H1 (cell line): ENCODE results near the gene GALNT15. TPM values are rescaled to one million over a fixed set of nuclear protein-coding genes. Genes with fewer than 3 reads are reported as not detected.

Experiments
- CTCF ChIA-PET: fragments of 300-600 bp; sonication (Branson Sonifier 250); formaldehyde crosslinking; loops from one replicate; lab custom pipeline; 2021; ENCODE audit not compliant: partially characterized antibody; lab: Charles Lee
- POLR2A ChIA-PET: fragments of 300-600 bp; sonication (Branson Sonifier 250); formaldehyde crosslinking; loops from one replicate; lab custom pipeline; 2021; ENCODE audit warnings: inconsistent platforms; ENCODE audit not compliant: partially characterized antibody; lab: Charles Lee
- DNase-seq, 2 experiments: peaks; one replicate each; pipeline versions ENCODE4 v3.0.0 to v3.0.0-alpha.2; 2010 to 2022; ENCODE audit warnings: low spot score in 2 of 2, low read depth in 1 of 2, mixed read lengths in 1 of 2
- FAIRE-seq: peaks from 2 replicates; lab custom pipeline; 2011; peaks lifted over from hg19 to GRCh38; lab: Jason Lieb, UNC
- H2AFZ ChIP-seq: 2 replicates; pipeline ENCODE4 v1.8.1; 2012; ENCODE audit warnings: low read length, inconsistent platforms
- H2AK5ac ChIP-seq: 2 replicates; pipeline ENCODE4 v1.6.1; 2013; ENCODE audit warnings: low read depth, low read length
- H2BK120ac ChIP-seq: replicated peaks from 2 replicates; pipeline ENCODE3; 2013; ENCODE audit warnings: low read depth, low read length, inconsistent platforms
- H2BK12ac ChIP-seq: 2 replicates; pipeline ENCODE4 v1.6.1; 2013; ENCODE audit warnings: low read depth, low read length
- H2BK15ac ChIP-seq: 2 replicates; pipeline ENCODE4 v1.6.1; 2013; ENCODE audit warnings: low read length
- H2BK20ac ChIP-seq: 2 replicates; pipeline ENCODE4 v1.6.1; 2013; ENCODE audit warnings: low read length
- H2BK5ac ChIP-seq: 2 replicates; pipeline ENCODE4 v1.6.1; 2013; ENCODE audit warnings: low read depth, low read length
- H3K14ac ChIP-seq: 2 replicates; pipeline ENCODE4 v1.6.1; 2013; ENCODE audit warnings: inconsistent platforms; ENCODE audit not compliant: insufficient read length
- H3K18ac ChIP-seq: 2 replicates; pipeline ENCODE4 v1.6.1; 2013; ENCODE audit warnings: low read length; ENCODE audit errors: extremely low read depth
- H3K23ac ChIP-seq: 2 replicates; pipeline ENCODE4 v1.6.1; 2013; ENCODE audit warnings: inconsistent platforms; ENCODE audit not compliant: insufficient read length
- H3K23me2 ChIP-seq: 2 replicates; pipeline ENCODE4 v1.6.1; 2013; ENCODE audit warnings: low read depth, low read length
- H3K27ac ChIP-seq: 2 replicates; pipeline ENCODE4 v1.6.1; 2011; ENCODE audit warnings: low read depth, low read length, inconsistent platforms
- H3K27me3 ChIP-seq, 4 experiments: replicated peaks in 1 of 4; 1 replicate in 1 of 4; 2 replicates in 3 of 4; pipeline versions ENCODE4 v1.6.1 to v1.8.1; 2011 to 2013; ENCODE audit warnings: low read length in 3 of 4, mild to moderate bottlenecking in 3 of 4, inconsistent platforms in 2 of 4, mixed read lengths in 2 of 4, moderate library complexity in 1 of 4; ENCODE audit not compliant: control insufficient read depth in 3 of 4, insufficient read depth in 3 of 4; ENCODE audit errors: extremely low read depth in 1 of 4
- H3K36me3 ChIP-seq, 4 experiments: 2 replicates each; pipeline versions ENCODE4 v1.6.1 to v1.8.1; 2011 to 2013; ENCODE audit warnings: mild to moderate bottlenecking in 4 of 4, low read length in 3 of 4, moderate library complexity in 2 of 4, control low read depth in 1 of 4, inconsistent platforms in 1 of 4; ENCODE audit not compliant: insufficient read depth in 4 of 4, control insufficient read depth in 2 of 4
- H3K4ac ChIP-seq: replicated peaks from 2 replicates; pipeline ENCODE3; 2013; ENCODE audit warnings: low read length, low read depth, mixed read lengths, inconsistent platforms; ENCODE audit not compliant: insufficient read length
- H3K4me1 ChIP-seq, 4 experiments: replicated peaks in 1 of 4; 1 replicate in 1 of 4; 2 replicates in 3 of 4; pipeline versions ENCODE4 v1.6.1 to v1.8.1; 2011 to 2013; ENCODE audit warnings: low read length in 3 of 4, inconsistent platforms in 2 of 4, mixed read lengths in 1 of 4; ENCODE audit not compliant: insufficient read depth in 4 of 4, control insufficient read depth in 3 of 4
- H3K4me2 ChIP-seq, 2 experiments: 2 replicates each; pipeline versions ENCODE4 v1.6.1 to v1.8.1; 2011 to 2013; ENCODE audit warnings: low read depth in 2 of 2, low read length in 2 of 2, control low read depth in 1 of 2, inconsistent platforms in 1 of 2, mild to moderate bottlenecking in 1 of 2; ENCODE audit not compliant: insufficient read depth in 1 of 2
- H3K4me3 ChIP-seq, 4 experiments: fragments of 200-600, 300-600 bp in 1 of 4; sonication (generic), shearing (Covaris generic), sonication (Bioruptor Twin) in 1 of 4; 2 replicates each; pipeline versions ENCODE4 v1.5.1 to v1.8.1; 2011 to 2016; ENCODE audit warnings: low read length in 4 of 4, low read depth in 3 of 4, control low read depth in 2 of 4, inconsistent platforms in 2 of 4, mild to moderate bottlenecking in 2 of 4, mixed read lengths in 1 of 4, moderate library complexity in 1 of 4; ENCODE audit not compliant: insufficient read depth in 2 of 4; ENCODE audit errors: extremely low read depth in 1 of 4
- H3K56ac ChIP-seq: replicated peaks from 2 replicates; pipeline ENCODE3; 2013; ENCODE audit warnings: low read depth, mild to moderate bottlenecking, mixed read lengths, low read length, inconsistent platforms; ENCODE audit not compliant: insufficient read length
- H3K79me1 ChIP-seq: 2 replicates; pipeline ENCODE4 v1.6.1; 2013; ENCODE audit warnings: low read depth, low read length, control low read depth
- H3K79me2 ChIP-seq, 2 experiments: 2 replicates each; pipeline versions ENCODE4 v1.6.1 to v1.8.1; 2012 to 2013; ENCODE audit warnings: low read length in 2 of 2, mild to moderate bottlenecking in 2 of 2, inconsistent platforms in 1 of 2; ENCODE audit not compliant: insufficient read depth in 2 of 2, control insufficient read depth in 1 of 2
- H3K9ac ChIP-seq, 4 experiments: replicated peaks in 1 of 4; 1 replicate in 1 of 4; 2 replicates in 3 of 4; pipeline versions ENCODE4 v1.6.1 to v1.8.1; 2011 to 2013; ENCODE audit warnings: low read depth in 3 of 4, low read length in 3 of 4, control low read depth in 2 of 4, mild to moderate bottlenecking in 2 of 4, moderate library complexity in 2 of 4, inconsistent platforms in 1 of 4; ENCODE audit errors: extremely low read depth in 1 of 4
- H3K9me3 ChIP-seq, 2 experiments: 2 replicates each; pipeline versions ENCODE4 v1.6.1 to v1.8.1; 2012 to 2013; ENCODE audit warnings: mild to moderate bottlenecking in 2 of 2, moderate library complexity in 2 of 2, control low read depth in 1 of 2, inconsistent platforms in 1 of 2, low read depth in 1 of 2, low read length in 1 of 2, mixed read lengths in 1 of 2; ENCODE audit not compliant: insufficient read depth in 2 of 2
- H4K20me1 ChIP-seq, 2 experiments: replicated peaks in 1 of 2; 2 replicates each; pipeline versions ENCODE3 to v1.8.1; 2011 to 2013; ENCODE audit warnings: inconsistent platforms in 2 of 2, low read length in 2 of 2, mild to moderate bottlenecking in 1 of 2; ENCODE audit not compliant: insufficient read depth in 2 of 2, control insufficient read depth in 1 of 2
- H4K5ac ChIP-seq: 2 replicates; pipeline ENCODE4 v1.6.1; 2013; ENCODE audit warnings: low read length, low read depth, mixed read lengths, inconsistent platforms; ENCODE audit not compliant: insufficient read length
- H4K8ac ChIP-seq: 2 replicates; pipeline ENCODE4 v1.8.0; 2013; ENCODE audit warnings: mild to moderate bottlenecking, moderate library complexity, low read length, inconsistent platforms; ENCODE audit not compliant: insufficient read depth; ENCODE audit errors: extremely low read depth
- H4K91ac ChIP-seq: replicated peaks from 2 replicates; pipeline ENCODE3; 2013; ENCODE audit warnings: low read length, mixed read lengths, inconsistent platforms; ENCODE audit not compliant: insufficient read length
- ASH2L ChIP-seq: fragments of 200-600, 300-600 bp; sonication (generic); IDR thresholded peaks from one replicate; pipeline ENCODE4 v1.7.1; 2017; ENCODE audit warnings: low read length
- CBX5 ChIP-seq: fragments of 300-800, 300-1000 bp; sonication (generic); IDR thresholded peaks from 2 replicates; pipeline ENCODE4 v1.7.1; 2016; ENCODE audit warnings: antibody characterized with exemption, low read length, low read depth
- EP300 ChIP-seq, 2 experiments: IDR thresholded peaks; 1 replicate in 1 of 2; 2 replicates in 1 of 2; pipeline ENCODE4 v1.6.1; 2011 to 2012; ENCODE audit warnings: low read depth in 2 of 2, low read length in 2 of 2, mild to moderate bottlenecking in 2 of 2, borderline replicate concordance in 1 of 2, inconsistent platforms in 1 of 2, moderate library complexity in 1 of 2
- NANOG ChIP-seq: IDR thresholded peaks from 2 replicates; pipeline ENCODE4 v1.6.1; 2011; ENCODE audit warnings: low read length, low read depth, mild to moderate bottlenecking, inconsistent platforms; ENCODE audit not compliant: insufficient read depth, poor library complexity, severe bottlenecking
- RBBP5 ChIP-seq: IDR thresholded peaks from 2 replicates; pipeline ENCODE4 v1.7.1; 2012; ENCODE audit warnings: low read depth, mild to moderate bottlenecking, inconsistent platforms, low read length, moderate library complexity, borderline replicate concordance
- RFX5 ChIP-seq: IDR thresholded peaks from 2 replicates; pipeline ENCODE4 v1.6.1; 2011; ENCODE audit warnings: low read depth, low read length, improper control_type of control experiment, borderline replicate concordance
- SP1 ChIP-seq: IDR thresholded peaks from 2 replicates; pipeline ENCODE4 v1.6.1; 2011; ENCODE audit warnings: low read depth, low read length
- ZNF274 ChIP-seq: IDR thresholded peaks from 2 replicates; pipeline ENCODE4 v1.7.0; 2012; ENCODE audit warnings: low read length, borderline replicate concordance; ENCODE audit errors: extremely low read depth
- WGBS, 2 experiments: shearing (Covaris generic) in 1 of 2; methylation state at CpG; one replicate each; pipeline versions ENCODE4 v1.1.6 to v1.1.7; 2013 to 2015; ENCODE audit warnings: low lambda C conversion rate in 2 of 2, mixed read lengths in 2 of 2, inconsistent platforms in 1 of 2, low coverage in 1 of 2, missing lambda C conversion rate in 1 of 2; ENCODE audit not compliant: insufficient replicate concordance in 2 of 2, insufficient coverage in 1 of 2, insufficient read length in 1 of 2; ENCODE audit errors: extremely low coverage in 1 of 2, missing lambda C conversion rate in 1 of 2; 5-methylcytosine and 5-hydroxymethylcytosine counted together
- polyA plus RNA-seq, 7 experiments: library from polyadenylated mRNA; depleted of rRNA in 3 of 7; stranded (reverse) in 5 of 7; unstranded in 2 of 7; fragments of >200 nt in 5 of 7; fragments of 200-250 nt in 2 of 7; gene quantifications; 1 replicate in 5 of 7; 2 replicates in 1 of 7; 4 replicates in 1 of 7; pipeline versions ENCODE4 v1.2.1 to v1.2.3, GENCODE V29; 2011 to 2013; ENCODE audit warnings: missing spikeins in 2 of 7, mixed read lengths in 2 of 7
- total RNA-seq: library from RNA; stranded (reverse); fragmentation: NEBNext Ultra II Directional; extraction: Animal tissue kit (Norgen Biotek cat#: 25700); gene quantifications from 2 replicates; pipeline ENCODE4 v1.2.1, GENCODE V29; 2021
- TF ChIP-seq, protein P1 (sequence below): IDR thresholded peaks from 2 replicates; pipeline ENCODE4 v1.6.1; 2012; ENCODE audit warnings: low read length, inconsistent platforms

Gene GALNT15
- total and polyA plus RNA-seq, 2 of the 8 experiments (the other 6 are each of a cell fraction or from before 2014, with no cell fraction given), result 0.02 TPM; not detected in 1

DNA sequence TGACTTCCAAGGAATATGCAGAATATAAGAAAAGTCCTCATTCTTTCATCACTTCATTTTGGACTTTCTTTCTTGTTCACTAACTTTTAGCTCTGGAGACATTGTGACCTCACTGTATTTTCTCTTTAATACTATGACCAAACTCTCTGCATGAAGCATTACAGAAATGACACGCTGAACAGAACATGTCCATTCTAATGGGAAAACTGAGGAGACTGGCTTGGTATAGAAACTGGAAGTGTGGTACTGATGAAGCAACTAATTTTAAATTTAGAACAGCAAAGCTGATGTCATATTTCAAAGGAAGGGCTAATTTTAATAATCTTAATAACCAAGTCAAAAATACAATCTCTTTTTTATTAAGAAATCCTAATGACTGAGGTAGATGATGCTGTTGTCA is 85.6 kb downstream of the GALNT15 start:
- Histone ChIP-seq H3K9ac (no peak overlapping the region), H2BK20ac (no peak overlapping the region), H3K36me3 (peaks cover 0 to 13% (median 3%) of the 10 kb centered on the region in 4 experiments; a peak in 5 of 8 replicates), H4K8ac (no peak overlapping the region), H3K56ac (no peak overlapping the region), H4K91ac (no peak overlapping the region), H2AFZ (no peak overlapping the region), H2BK15ac (no peak overlapping the region), H3K4me2 (no peak overlapping the region), H3K79me2 (peaks cover 0 to 36% of the 10 kb centered on the region in 2 experiments; a peak in 3 of 4 replicates), H3K9me3 (no peaks in the 10 kb centered on the region), H3K4me3 (no peak overlapping the region), H2BK5ac (no peak overlapping the region), H3K4me1 (no peaks in the 10 kb centered on the region; a peak in 1 of 7 replicates), H3K27me3 (no peaks in the 10 kb centered on the region), H2BK120ac (no peak overlapping the region), H4K5ac (no peak overlapping the region), H3K18ac (no peak overlapping the region), H4K20me1 (peaks cover 0 to 4% of the 10 kb centered on the region in 2 experiments), H2AK5ac (no peak overlapping the region), H3K14ac (no peak overlapping the region), H3K79me1 (peaks cover 11% of the 10 kb centered on the region), H2BK12ac (no peak overlapping the region), H3K4ac (no peak overlapping the region), H3K27ac (no peak overlapping the region), H3K23me2 (peaks cover 6% of the 10 kb centered on the region), H3K23ac (no peak overlapping the region)
- 72% methylated on average over 1 of the region's 1 CpG; no CpG with 5 or more reads in 1 of the 2 experiments for WGBS, 2 experiments
- ChIA-PET CTCF (interaction anchor here (1.1 to 2.7 kb wide), 2 partner anchors 8 to 12 kb away, joined by 7 to 10 read pairs; no protein-coding TSS in a partner anchor), POLR2A (interaction anchor here (0.6 kb wide), 1 partner anchor 297 kb away, joined by 6 read pairs; no protein-coding TSS in a partner anchor)
- no peak for FAIRE-seq
- DNase-seq, result no peak
- TF ChIP-seq RFX5, result no peak
- no peak for TF ChIP-seq SP1
- no peak for TF ChIP-seq ASH2L
- TF ChIP-seq CBX5, result no peak
- TF ChIP-seq, protein P1, sequence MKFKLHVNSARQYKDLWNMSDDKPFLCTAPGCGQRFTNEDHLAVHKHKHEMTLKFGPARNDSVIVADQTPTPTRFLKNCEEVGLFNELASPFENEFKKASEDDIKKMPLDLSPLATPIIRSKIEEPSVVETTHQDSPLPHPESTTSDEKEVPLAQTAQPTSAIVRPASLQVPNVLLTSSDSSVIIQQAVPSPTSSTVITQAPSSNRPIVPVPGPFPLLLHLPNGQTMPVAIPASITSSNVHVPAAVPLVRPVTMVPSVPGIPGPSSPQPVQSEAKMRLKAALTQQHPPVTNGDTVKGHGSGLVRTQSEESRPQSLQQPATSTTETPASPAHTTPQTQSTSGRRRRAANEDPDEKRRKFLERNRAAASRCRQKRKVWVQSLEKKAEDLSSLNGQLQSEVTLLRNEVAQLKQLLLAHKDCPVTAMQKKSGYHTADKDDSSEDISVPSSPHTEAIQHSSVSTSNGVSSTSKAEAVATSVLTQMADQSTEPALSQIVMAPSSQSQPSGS, result no peak
- TF ChIP-seq ZNF274, result no peak
- TF ChIP-seq NANOG, result no peak
- no peak for TF ChIP-seq RBBP5
- TF ChIP-seq EP300 (IDR thresholded peaks at IDR 0.05; ENCODE audit: borderline replicate concordance in 1 of 2, low read depth in 2 of 2, low read length in 2 of 2), result no peak
